ACC112 (cell line): ENCODE results near the gene TAS2R8.
"Not testable (repeated sequence)": the region's sequence is repeated elsewhere in the genome, so short reads cannot be mapped to it uniquely, and the experiment has no call there.

Source experiments
- H2AFZ ChIP-seq: fragments of 200-600 bp; sonication (generic); one replicate; pipeline ENCODE4 v1.6.0; 2017; ENCODE audit warnings: antibody characterized with exemption, low read length; ENCODE audit not compliant: unreplicated experiment
- H3K27ac ChIP-seq: fragments of 200-600 bp; sonication (generic); 2 replicates; pipeline ENCODE4 v1.5.1; 2014; ENCODE audit warnings: low read depth, mild to moderate bottlenecking, antibody characterized with exemption, low read length, moderate library complexity
- H3K27me3 ChIP-seq: fragments of 200-600 bp; sonication (generic); 2 replicates; pipeline ENCODE4 v1.6.1; 2014; ENCODE audit warnings: mild to moderate bottlenecking, antibody characterized with exemption, low read length, moderate library complexity, mixed read lengths; ENCODE audit not compliant: insufficient read depth
- H3K36me3 ChIP-seq: fragments of 200-600 bp; sonication (generic); 2 replicates; pipeline ENCODE4 v1.6.1; 2016; ENCODE audit warnings: mild to moderate bottlenecking, antibody characterized with exemption, low read length, moderate library complexity, mixed read lengths; ENCODE audit not compliant: insufficient read depth
- H3K4me1 ChIP-seq: fragments of 200-600 bp; sonication (generic); one replicate; pipeline ENCODE4 v1.6.1; 2016; ENCODE audit warnings: low read length, mixed read lengths; ENCODE audit not compliant: insufficient read depth, unreplicated experiment, control insufficient read depth
- H3K4me3 ChIP-seq: fragments of 200-600 bp; sonication (generic); 2 replicates; pipeline ENCODE4 v1.5.1; 2014; ENCODE audit warnings: mild to moderate bottlenecking, low read depth, low read length
- H3K79me2 ChIP-seq: fragments of 200-600 bp; sonication (generic); one replicate; pipeline ENCODE4 v1.6.0; 2016; ENCODE audit warnings: low read length; ENCODE audit not compliant: control insufficient read depth, unreplicated experiment, insufficient read depth

The TAS2R8 gene

DNA sequence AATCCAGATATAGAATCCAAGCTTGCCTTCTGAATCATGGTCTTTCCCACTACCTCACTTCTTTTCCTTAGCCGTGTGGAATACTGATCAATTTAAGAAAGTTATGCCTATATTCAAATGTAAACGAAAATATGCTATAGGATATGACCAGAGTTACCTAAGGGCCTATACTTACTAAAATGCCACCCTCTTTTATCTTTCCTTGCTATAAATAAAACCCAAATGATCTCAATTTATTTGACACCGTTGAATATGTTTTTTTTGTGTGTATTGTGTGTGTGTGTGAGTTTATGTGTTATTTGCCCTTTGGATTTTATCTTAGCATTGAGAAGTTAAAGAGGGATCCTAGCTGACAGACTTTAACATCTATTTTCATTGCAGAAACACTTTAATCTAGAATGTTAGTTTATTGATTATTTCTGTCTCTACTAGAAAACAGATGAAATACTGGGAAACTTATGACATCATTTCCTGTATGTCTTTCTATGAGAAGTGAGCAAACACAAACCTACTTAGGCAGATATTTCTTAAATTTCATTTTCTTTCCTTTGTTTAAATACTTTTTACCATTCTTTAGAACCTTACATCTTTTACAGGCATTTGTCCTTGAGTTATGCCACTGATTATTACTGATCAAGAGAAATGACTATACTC, 4.9 kb upstream of the TAS2R8 start:
- Histone ChIP-seq H3K27ac (no peak overlapping the region), H3K36me3 (no peaks in the 10 kb centered on the region), H3K4me3 (no peak overlapping the region), H3K4me1 (no peaks in the 10 kb centered on the region), H2AFZ (no peak overlapping the region), H3K79me2 (no peaks in the 10 kb centered on the region), H3K27me3 (peaks cover 20% of the 10 kb centered on the region)

DNA sequence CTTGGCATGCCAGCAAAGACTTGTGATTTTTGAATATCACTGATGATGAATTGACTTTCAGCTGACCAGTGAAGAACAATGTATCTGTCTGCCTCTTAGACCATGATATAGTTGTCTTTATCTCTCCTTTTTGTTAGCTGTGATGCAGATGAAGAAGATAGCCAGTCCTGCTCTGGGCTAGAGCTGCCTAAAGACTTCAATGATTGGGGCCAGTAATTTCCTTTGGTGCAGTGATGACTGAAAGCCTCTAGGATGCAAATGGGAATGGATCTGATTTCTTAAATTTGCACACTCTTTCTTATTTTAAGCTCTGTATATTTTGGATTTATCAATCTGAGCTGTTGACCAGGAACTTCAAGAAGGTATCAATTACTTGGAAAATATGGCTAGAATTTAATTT, 3.0 kb upstream of the TAS2R8 start, which contains the start of gene TAS2R9:
TSS of gene TAS2R9 (minus strand) at position 101 of the 400 bp plus-strand sequence. CDS start at position 8, 93 bp downstream.
- peaks cover 20% of the 10 kb centered on the region for H3K27me3 ChIP-seq
- no peak within 1 kb of the TSS for H3K4me3 ChIP-seq
- no peaks in the 10 kb centered on the region for H3K79me2 ChIP-seq
- H3K27ac ChIP-seq, result no peak within 1 kb of the TSS
- no peaks in the 10 kb centered on the region for H3K4me1 ChIP-seq
- no peaks in the 10 kb centered on the region for H3K36me3 ChIP-seq
- no peak within 1 kb of the TSS for H2AFZ ChIP-seq

DNA sequence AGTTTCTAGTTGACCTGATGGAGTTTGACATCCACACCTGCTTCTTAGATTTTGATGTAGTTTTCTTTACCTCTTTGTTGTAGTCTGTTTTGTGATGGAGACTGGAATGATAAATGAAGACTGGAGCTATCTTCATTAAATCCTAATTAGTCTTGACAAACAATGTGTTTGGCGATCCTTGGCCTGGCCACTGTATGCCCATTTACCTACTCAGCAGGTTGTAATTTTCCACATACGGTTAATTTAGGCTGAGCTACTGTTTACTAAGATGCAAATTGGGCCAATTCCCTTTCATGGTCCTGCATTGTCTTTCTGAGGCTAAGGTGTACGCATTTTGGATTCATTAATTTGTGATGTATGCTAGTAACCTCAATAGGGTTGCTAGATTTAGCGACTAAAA, 4.5 kb downstream of the TAS2R8 start, which contains the start of gene TAS2R7:
TSS of gene TAS2R7 (minus strand) at position 41 of the 400 bp plus-strand sequence. CDS start 57 bp downstream, outside the sequence.
- no peaks in the 10 kb centered on the region for H3K4me1 ChIP-seq
- no peak within 1 kb of the TSS for H3K4me3 ChIP-seq
- H2AFZ ChIP-seq, result no peak within 1 kb of the TSS
- H3K27ac ChIP-seq, result no peak within 1 kb of the TSS
- H3K27me3 ChIP-seq, result peaks cover 61% of the 10 kb centered on the region
- no peaks in the 10 kb centered on the region for H3K36me3 ChIP-seq
- H3K79me2 ChIP-seq, result no peaks in the 10 kb centered on the region

DNA sequence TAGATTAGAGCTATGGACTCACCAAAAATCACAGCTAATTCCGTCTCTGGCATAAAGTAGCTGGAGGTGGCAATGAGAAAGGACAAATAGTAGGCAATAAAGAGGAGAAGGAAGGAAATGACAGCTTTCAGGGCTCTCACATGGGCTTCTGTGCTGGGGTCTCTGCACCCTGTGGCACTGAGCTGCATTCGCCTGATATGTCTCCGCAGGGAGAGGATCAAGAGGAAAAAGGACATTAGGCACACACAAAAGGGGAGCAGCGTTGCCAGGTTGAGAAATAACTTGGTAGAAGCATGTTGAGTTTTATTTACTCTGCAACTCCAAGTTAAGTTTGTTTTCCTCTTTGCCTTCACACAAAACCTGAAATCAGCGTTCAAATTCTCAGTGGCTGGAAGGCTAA, 5.3 kb downstream of the TAS2R8 start:
- Histone ChIP-seq H2AFZ (no peak overlapping the region), H3K4me3 (no peak overlapping the region), H3K4me1 (no peaks in the 10 kb centered on the region), H3K27ac (no peak overlapping the region), H3K27me3 (peaks cover 64% of the 10 kb centered on the region), H3K36me3 (no peaks in the 10 kb centered on the region), H3K79me2 (no peaks in the 10 kb centered on the region)

DNA sequence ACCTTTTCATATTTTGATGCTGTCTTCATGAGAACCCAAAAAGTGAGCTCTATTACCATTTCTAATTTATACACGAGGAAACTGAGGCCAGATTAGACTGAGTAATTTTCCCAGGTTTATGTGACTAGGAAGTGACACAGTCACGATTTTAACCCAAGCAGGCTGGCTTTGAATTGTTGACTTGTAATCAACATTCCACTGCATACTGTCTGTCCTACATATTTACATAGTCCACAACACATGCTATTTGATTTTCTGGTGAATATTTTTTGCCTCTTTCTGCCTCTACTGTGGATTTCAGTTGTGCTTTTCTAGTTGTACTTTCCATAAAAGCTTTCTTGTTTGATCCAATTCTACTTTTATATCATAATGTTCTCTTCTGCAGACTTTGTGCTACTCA, 12.9 kb downstream of the TAS2R8 start:
- Histone ChIP-seq H3K4me3 (no peak overlapping the region), H3K4me1 (no peaks in the 10 kb centered on the region), H2AFZ (no peak overlapping the region), H3K79me2 (no peaks in the 10 kb centered on the region), H3K27ac (no peak overlapping the region), H3K27me3 (peaks cover 34% of the 10 kb centered on the region), H3K36me3 (no peaks in the 10 kb centered on the region)

DNA sequence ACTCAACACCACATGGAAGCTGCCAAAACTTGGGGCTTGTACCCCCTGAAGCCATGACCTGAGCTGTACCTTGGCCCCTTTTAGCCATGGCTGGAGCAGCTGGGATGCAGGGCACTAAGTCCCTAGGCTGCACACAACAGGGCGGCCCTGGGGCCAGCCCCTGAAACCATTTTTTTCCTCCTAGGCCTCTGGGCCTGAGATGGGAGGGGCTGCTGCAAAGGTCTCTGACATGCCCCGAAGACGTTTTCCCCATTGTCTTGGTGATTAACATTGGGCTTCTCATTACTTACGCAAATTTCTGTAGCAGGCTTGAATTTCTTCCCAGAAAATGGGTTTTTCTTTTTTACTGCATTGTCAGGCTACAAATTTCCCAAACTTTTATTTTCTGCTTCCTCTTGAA, 15.3 kb downstream of the TAS2R8 start:
- not testable (repeated sequence) for H3K4me1 ChIP-seq, H3K4me3 ChIP-seq, H3K79me2 ChIP-seq, H3K36me3 ChIP-seq, H3K27ac ChIP-seq, H2AFZ ChIP-seq
- peaks cover 18% of the 10 kb centered on the region; the same call in 1 of the 2 replicates for H3K27me3 ChIP-seq

DNA sequence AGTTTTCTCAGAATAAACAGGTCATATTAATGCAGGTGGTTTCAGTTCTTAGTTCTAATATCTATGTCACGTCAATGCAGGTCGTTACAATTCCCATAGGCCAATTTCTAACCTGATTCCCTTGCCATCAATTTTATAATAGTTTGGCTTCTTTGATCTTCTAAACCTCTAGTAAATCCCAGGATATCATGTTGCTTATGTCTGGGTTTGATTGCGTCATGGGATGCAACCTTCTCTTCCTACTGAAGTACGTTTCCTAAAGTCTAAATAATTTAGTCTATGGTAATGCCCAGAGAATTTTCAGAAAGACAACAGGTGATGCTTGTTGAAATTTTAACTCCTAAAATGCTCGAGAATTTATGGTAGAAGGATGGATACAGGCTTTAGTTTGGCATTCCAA, 23.8 kb downstream of the TAS2R8 start:
- Histone ChIP-seq H3K27me3 (no peaks in the 10 kb centered on the region), H3K79me2 (no peaks in the 10 kb centered on the region), H3K27ac (no peak overlapping the region), H3K36me3 (no peaks in the 10 kb centered on the region), H3K4me1 (no peaks in the 10 kb centered on the region), H3K4me3 (no peak overlapping the region), H2AFZ (no peak overlapping the region)

DNA sequence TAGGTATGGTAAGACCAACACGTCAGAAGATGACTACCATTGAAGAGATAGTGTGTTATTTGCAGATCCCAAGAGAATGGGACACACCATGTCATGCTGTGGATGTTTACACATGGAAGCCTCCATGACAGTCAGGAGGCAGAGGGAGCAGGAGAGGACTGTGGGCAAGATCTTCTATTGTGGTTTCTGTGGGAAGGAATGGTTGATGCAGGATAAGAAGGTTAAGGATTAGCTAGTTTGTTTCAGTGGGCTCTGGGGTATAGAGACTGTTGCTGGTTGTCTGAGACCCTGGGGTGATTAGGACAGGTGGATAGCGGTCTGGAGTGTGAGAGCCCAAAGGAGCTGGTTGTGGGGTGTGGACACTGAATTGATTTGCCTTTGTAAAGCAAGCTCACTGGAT, 28.0 kb downstream of the TAS2R8 start:
- H3K79me2 ChIP-seq, result no peaks in the 10 kb centered on the region
- H3K4me3 ChIP-seq, result no peak overlapping the region
- no peaks in the 10 kb centered on the region for H3K36me3 ChIP-seq
- H3K27me3 ChIP-seq, result peaks cover 17% of the 10 kb centered on the region
- no peak overlapping the region for H3K27ac ChIP-seq
- H3K4me1 ChIP-seq, result no peaks in the 10 kb centered on the region
- H2AFZ ChIP-seq, result no peak overlapping the region

DNA sequence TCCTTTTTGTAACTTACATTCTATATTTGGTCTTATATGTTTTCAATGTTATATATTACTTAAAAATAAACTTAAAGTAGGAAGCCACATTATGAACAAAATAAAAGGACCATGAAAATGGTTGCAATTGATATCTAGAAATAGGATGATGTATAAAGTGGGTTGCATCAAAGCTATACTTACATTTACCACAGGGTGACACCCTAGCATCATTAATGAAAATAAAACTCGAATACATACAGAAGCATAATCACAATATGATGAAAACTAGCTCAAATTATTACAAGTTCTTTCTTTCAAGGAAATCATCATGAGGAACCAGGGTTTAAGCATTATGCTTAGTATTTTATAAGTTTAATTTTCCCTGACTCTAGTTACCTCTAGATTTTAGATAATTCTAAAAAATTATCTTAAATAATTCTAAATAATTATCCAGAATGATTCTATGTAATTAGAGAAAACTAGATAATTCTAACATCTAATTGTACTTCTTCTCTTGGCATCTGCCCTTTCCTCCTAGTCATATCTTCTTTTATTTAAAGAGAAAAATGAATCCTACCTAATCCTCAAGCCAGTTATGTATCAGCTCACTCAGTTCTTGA, 35.9 kb downstream of the TAS2R8 start:
- no peak overlapping the region for H3K4me3 ChIP-seq
- no peaks in the 10 kb centered on the region for H3K36me3 ChIP-seq
- H3K27me3 ChIP-seq, result peaks cover 80% of the 10 kb centered on the region
- H3K27ac ChIP-seq, result no peak overlapping the region
- H3K79me2 ChIP-seq, result no peaks in the 10 kb centered on the region
- no peak overlapping the region for H2AFZ ChIP-seq
- H3K4me1 ChIP-seq, result no peaks in the 10 kb centered on the region

DNA sequence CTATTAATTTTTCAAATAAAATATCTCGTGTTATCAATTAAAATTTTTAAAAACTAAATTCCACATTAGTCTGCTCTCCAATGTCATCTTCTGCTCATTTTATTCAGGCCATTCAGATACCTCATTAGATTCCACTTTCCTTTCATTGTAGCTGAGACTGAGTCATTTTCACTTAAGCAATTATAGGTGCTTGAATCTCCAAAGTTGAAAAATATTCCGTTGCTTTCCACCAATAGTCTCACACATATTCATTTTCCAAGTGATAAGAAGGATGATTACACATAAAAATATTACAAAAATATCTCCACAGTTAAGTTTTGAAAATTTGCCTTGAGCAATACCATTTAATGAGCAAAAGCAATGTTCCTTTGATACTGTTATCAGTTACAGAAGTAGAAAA, 47.4 kb downstream of the TAS2R8 start:
- Histone ChIP-seq H3K4me3 (no peak overlapping the region), H3K27ac (no peak overlapping the region)

DNA sequence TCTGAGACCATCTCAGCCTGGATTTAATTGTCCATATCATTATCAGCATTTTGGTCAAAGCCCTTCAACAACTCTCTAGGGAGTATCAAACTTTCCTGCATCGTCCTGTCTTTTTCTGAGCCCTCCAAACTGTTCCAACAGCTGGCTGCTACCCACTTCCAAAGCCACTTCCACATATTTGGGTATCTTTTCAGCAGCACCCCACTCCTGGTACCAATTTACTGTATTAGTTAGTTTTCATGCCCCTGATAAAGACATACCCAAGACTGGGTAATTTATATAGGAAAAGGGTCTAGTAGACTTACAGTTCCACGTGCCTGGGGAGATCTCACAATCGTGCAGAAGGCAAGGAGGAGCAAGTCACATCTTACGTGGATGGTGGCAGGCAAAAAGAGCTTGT, 50.9 kb downstream of the TAS2R8 start:
- Histone ChIP-seq H3K27me3 (peaks cover 27% of the 10 kb centered on the region), H3K4me1 (no peaks in the 10 kb centered on the region), H3K79me2 (no peaks in the 10 kb centered on the region), H3K27ac (no peak overlapping the region), H2AFZ (no peak overlapping the region), H3K36me3 (no peaks in the 10 kb centered on the region), H3K4me3 (no peak overlapping the region)

More for the DNA sequence above, 47.4 kb downstream of the TAS2R8 start:
- H3K36me3 ChIP-seq, result no peaks in the 10 kb centered on the region
- H2AFZ ChIP-seq, result no peak overlapping the region
- no peaks in the 10 kb centered on the region for H3K79me2 ChIP-seq
- H3K27me3 ChIP-seq, result peaks cover 46% of the 10 kb centered on the region
- no peaks in the 10 kb centered on the region for H3K4me1 ChIP-seq
